Sciatic nerve (tissue), 2 donors: ENCODE data around the gene NNMT. TPM values are rescaled to one million over a fixed set of nuclear protein-coding genes. Genes with fewer than 3 reads are reported as not detected.

Experiments
- ATAC-seq: fragments of 200-7000 bp; cut with Tn5 transposase; one replicate; pipeline ENCODE4 v1.9.1; 2020; ENCODE audit warnings: mild to moderate bottlenecking, moderate library complexity
- DNase-seq: peaks from one replicate; pipeline ENCODE4 v3.0.0-alpha.2; 2020; ENCODE audit warnings: low spot score
- intact Hi-C: fragments of 100-400 bp; cut with DNase I; formaldehyde crosslinking; loops from one replicate; pipeline ENCODE4 v1.14.2; 2022
- total RNA-seq: library from RNA; stranded (reverse); fragmentation: NEBNext Ultra II Directional; extraction: Animal tissue kit (Norgen Biotek cat#: 25700); gene quantifications from one replicate; pipeline ENCODE4 v1.2.1, GENCODE V29; 2021
- donor health status: DM: no; HTN: no; CAD: no.
- donor health status: DM: no; HTN: no; CAD: no.

The NNMT gene
- total RNA-seq, 1 donor from 2014 or later, result 322 TPM

GRCh38 chr11:114362326-114362725 lies 66.1 kb downstream of the NNMT start:
- ATAC-seq (no peak), DNase-seq (no peak)
- intact Hi-C loops, result no loop called here

GRCh38 chr11:114362958-114363357 lies 66.8 kb downstream of the NNMT start:
- DNase-seq, result no peak
- intact Hi-C loops, result no loop called here
- no peak for ATAC-seq

Other genes starting within 250 kb of the NNMT start
- gene ZBTB16, start 236.7 kb upstream of the NNMT start, total RNA-seq, result 22.7 TPM
- gene C11orf71, start 104.1 kb downstream of the NNMT start, total RNA-seq, result 8.5 TPM
- 30.9 TPM for gene RBM7, start 104.3 kb downstream of the NNMT start, total RNA-seq
- 80.4 TPM for gene REXO2, start 143.1 kb downstream of the NNMT start, total RNA-seq